Esophagus muscularis mucosa (tissue), 4 donors: ENCODE results near the gene ELFN1. TPM values are rescaled to one million over a fixed set of nuclear protein-coding genes. Genes with fewer than 3 reads are reported as not detected.

Experiments used
- DNase-seq: peaks from one replicate; pipeline ENCODE4 v3.0.0-alpha.2; 2017; ENCODE audit errors: extremely low spot score
- H3K27ac ChIP-seq, 4 donors: fragments of 200-600 bp; sonication (generic); replicated peaks in 1 of 4; 1 replicate in 3 of 4; 2 replicates in 1 of 4; pipeline ENCODE4 v1.5.1; 2016 to 2019; ENCODE audit warnings: mild to moderate bottlenecking in 1 of 4
- H3K27me3 ChIP-seq, 4 donors: fragments of 200-600 bp; sonication (generic); one replicate each; pipeline versions ENCODE4 v1.5.1 to v1.6.0; 2016 to 2019
- H3K36me3 ChIP-seq, 4 donors: fragments of 200-600 bp; sonication (generic); one replicate each; pipeline ENCODE4 v1.5.1; 2016 to 2019
- H3K4me1 ChIP-seq, 4 donors: fragments of 200-600 bp; sonication (generic); one replicate each; pipeline ENCODE4 v1.5.1; 2016 to 2019
- H3K4me3 ChIP-seq, 4 donors: fragments of 200-600 bp; sonication (generic); 1 replicate in 2 of 4; 2 replicates in 2 of 4; pipeline ENCODE4 v1.5.1; 2016 to 2019; ENCODE audit warnings: mild to moderate bottlenecking in 4 of 4, moderate library complexity in 1 of 4
- H3K9me3 ChIP-seq, 4 donors: fragments of 200-600 bp; sonication (generic); 1 replicate in 3 of 4; 2 replicates in 1 of 4; pipeline ENCODE4 v1.5.1; 2016 to 2019
- CTCF ChIP-seq, 3 experiments: fragments of 200-600 bp in 2 of 3; fragments of 450-650 bp in 1 of 3; sonication (generic) in 2 of 3; IDR thresholded peaks; one replicate each; pipeline ENCODE4 v1.5.1; 2017 to 2019; ENCODE audit warnings: antibody characterized with exemption in 3 of 3, mild to moderate bottlenecking in 2 of 3, moderate library complexity in 1 of 3
- EP300 ChIP-seq: sonication (generic); formaldehyde crosslinking; IDR thresholded peaks from one replicate; pipeline ENCODE4 v1.6.1; 2017; ENCODE audit warnings: antibody characterized with exemption
- POLR2A ChIP-seq: fragments of 450-650 bp; IDR thresholded peaks from one replicate; pipeline ENCODE4 v1.6.1; 2017; ENCODE audit warnings: antibody characterized with exemption, moderate library complexity, mild to moderate bottlenecking, low read depth
- POLR2AphosphoS5 ChIP-seq, 2 donors: sonication (generic); formaldehyde crosslinking; IDR thresholded peaks; one replicate each; pipeline ENCODE4 v1.6.1; 2017; ENCODE audit warnings: antibody characterized with exemption in 2 of 2
- WGBS: methylation state at CpG from one replicate; pipeline ENCODE4 v1.1.5; 2018; 5-methylcytosine and 5-hydroxymethylcytosine counted together
- intact Hi-C: fragments of 100-400 bp; cut with DNase I; formaldehyde crosslinking; loops from one replicate; pipeline ENCODE4 v1.15.1; 2023
- total RNA-seq, 4 donors: library from RNA; depleted of rRNA; stranded (reverse); fragments of >200 nt; gene quantifications; one replicate each; pipeline versions ENCODE4 v1.1.0 to v1.2.1, GENCODE V29; 2016

The ELFN1 gene
- total RNA-seq, 4 donors from 2014 or later, result 0.86 to 3.3 (median 1.9) TPM

GRCh38 chr7:1662767-1663166 is 7.3 kb upstream of the ELFN1 start:
- peaks cover 27 to 39% (median 38%) of the 10 kb centered on the region in 4 donors for H3K4me1 ChIP-seq
- no peaks in the 10 kb centered on the region for H3K36me3 ChIP-seq

GRCh38 chr7:1663223-1663622 is 6.9 kb upstream of the ELFN1 start:
- no peaks in the 10 kb centered on the region for H3K36me3 ChIP-seq
- no peak for DNase-seq
- peaks cover 0 to 4% (median 0%) of the 10 kb centered on the region in 4 donors for H3K9me3 ChIP-seq
- peaks cover 30 to 44% (median 42%) of the 10 kb centered on the region in 4 donors for H3K4me1 ChIP-seq
- intact Hi-C loops, result loop anchor here (10.0 kb wide), 2 partner anchors 92 to 682 kb away; no protein-coding TSS in a partner anchor
- peaks cover 6 to 84% (median 47%) of the 10 kb centered on the region in 4 donors for H3K27me3 ChIP-seq
- 68% methylated on average over 11 of the region's 11 CpGs for WGBS
- no peak overlapping the region for H3K4me3 ChIP-seq
- TF ChIP-seq POLR2A, result no peak
- no peak for TF ChIP-seq EP300
- no peak for TF ChIP-seq CTCF (IDR thresholded peaks at IDR 0.05)
- no peak for TF ChIP-seq POLR2AphosphoS5 (IDR thresholded peaks at IDR 0.05)
- H3K27ac ChIP-seq, result no peak overlapping the region

More at GRCh38 chr7:1662767-1663166, 7.3 kb upstream of the ELFN1 start:
- no peak for TF ChIP-seq EP300
- TF ChIP-seq POLR2AphosphoS5 (IDR thresholded peaks at IDR 0.05), result no peak
- no peak for TF ChIP-seq CTCF (IDR thresholded peaks at IDR 0.05)
- no peak for TF ChIP-seq POLR2A
- Histone ChIP-seq H3K27ac (no peak overlapping the region), H3K9me3 (peaks cover 0 to 4% (median 0%) of the 10 kb centered on the region in 4 donors), H3K4me3 (no peak overlapping the region), H3K27me3 (peaks cover 6 to 84% (median 44%) of the 10 kb centered on the region in 4 donors)
- intact Hi-C loops, result loop anchor here (10.0 kb wide), 2 partner anchors 92 to 682 kb away; no protein-coding TSS in a partner anchor
- DNase-seq, result no peak
- WGBS, result 79% methylated on average over 4 of the region's 13 CpGs

- peaks cover 0 to 4% (median 0%) of the 10 kb centered on the region in 4 donors for H3K9me3 ChIP-seq
- peak overlapping the region in 1 of 4 donors; percentile 33 for H3K27ac ChIP-seq
- H3K27me3 ChIP-seq, result peaks cover 6 to 89% (median 49%) of the 10 kb centered on the region in 4 donors
- peak overlapping the region; percentile 52 to 70 (median 62) for H3K4me3 ChIP-seq
- no peaks in the 10 kb centered on the region for H3K36me3 ChIP-seq
- H3K4me1 ChIP-seq, result peaks cover 32 to 45% (median 42%) of the 10 kb centered on the region in 4 donors
- TF ChIP-seq POLR2AphosphoS5 (IDR thresholded peaks at IDR 0.05), result no peak
- no peak for TF ChIP-seq EP300
- no peak for TF ChIP-seq POLR2A
- TF ChIP-seq CTCF (IDR thresholded peaks at IDR 0.05), result no peak
- DNase-seq, result no peak
- 19% methylated on average over 11 of the region's 56 CpGs for WGBS
- intact Hi-C loops, result loop anchor here (10.0 kb wide), 2 partner anchors 91 to 681 kb away; no protein-coding TSS in a partner anchor
Observed at GRCh38 chr7:1663857-1664651, 6.0 kb upstream of the ELFN1 start.

DNA sequence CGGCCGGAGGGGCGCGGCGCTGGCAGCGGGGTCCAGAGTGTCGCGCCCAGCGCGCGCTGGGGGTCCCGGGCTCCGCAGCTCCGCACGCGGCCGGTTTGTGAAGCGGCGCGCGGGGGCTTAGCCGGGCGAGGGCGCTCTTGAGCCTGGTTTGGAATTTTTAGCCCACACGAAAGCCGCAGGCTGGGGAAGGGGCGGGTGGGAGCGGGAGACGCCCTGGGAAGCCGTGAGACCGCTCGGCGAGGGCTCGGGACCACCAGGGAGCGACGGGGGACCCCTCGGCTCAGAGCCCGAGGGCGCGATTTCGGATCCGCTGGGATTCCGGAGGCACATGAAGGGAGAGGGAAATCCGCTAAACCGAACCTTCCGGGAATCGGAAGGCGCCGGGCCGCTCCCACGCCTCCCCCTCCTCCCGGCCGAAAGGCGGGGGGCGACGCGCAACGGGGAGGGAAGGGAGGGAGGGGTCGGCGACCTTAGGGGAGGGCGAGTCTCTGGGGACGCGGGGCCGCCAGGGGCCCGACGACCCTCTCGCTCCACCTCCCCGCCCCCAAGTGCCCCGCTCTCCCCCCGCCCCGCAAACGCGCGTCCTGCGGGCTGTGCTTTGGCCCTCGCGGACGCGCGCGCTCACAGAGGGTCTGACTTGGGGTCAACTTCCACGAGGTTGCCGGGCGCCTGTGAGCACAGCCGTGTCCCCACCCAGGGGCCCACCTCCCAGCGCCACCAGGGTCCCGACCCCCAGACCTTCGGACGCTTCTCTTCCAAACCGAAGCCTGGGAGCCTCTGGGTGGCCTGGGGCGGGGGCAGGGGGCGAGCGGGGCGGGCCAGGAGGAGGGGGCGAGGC is 5.1 kb upstream of the ELFN1 start:
- DNase-seq, result no peak
- Histone ChIP-seq H3K4me3 (peak overlapping the region; percentile 52 to 70 (median 62)), H3K27ac (peak overlapping the region; percentile 33 to 54 (median 38)), H3K4me1 (peaks cover 41 to 54% (median 51%) of the 10 kb centered on the region in 4 donors), H3K36me3 (no peaks in the 10 kb centered on the region), H3K27me3 (peaks cover 6 to 92% (median 58%) of the 10 kb centered on the region in 4 donors), H3K9me3 (peaks cover 0 to 4% (median 0%) of the 10 kb centered on the region in 4 donors)
- TF ChIP-seq CTCF (IDR thresholded peaks at IDR 0.05) (peak; percentile 68 to 89 (median 77)), EP300 (no peak)
- 0% methylated on average over 4 of the region's 95 CpGs for whole genome bisulfite sequencing
- intact Hi-C loops, result loop anchor here (5.0 to 10.0 kb wide), 3 partner anchors 90 to 680 kb away; no protein-coding TSS in a partner anchor
